PC-9 (cell line): ENCODE data around the gene CACNA1G.

ENCODE experiments used
- EZH2 ChIP-seq: fragments of 200-600 bp; sonication (generic); IDR thresholded peaks from 2 replicates; pipeline ENCODE4 v1.8.0; 2017; ENCODE audit warnings: antibody characterized with exemption, low read depth
- TF ChIP-seq, protein P1 (sequence below): fragments of 200-600 bp; sonication (generic); conservative IDR thresholded peaks from 2 replicates; pipeline ENCODE4 v1.6.1; 2017; ENCODE audit warnings: mixed run types, antibody characterized with exemption, mild to moderate bottlenecking, moderate library complexity

DNA sequence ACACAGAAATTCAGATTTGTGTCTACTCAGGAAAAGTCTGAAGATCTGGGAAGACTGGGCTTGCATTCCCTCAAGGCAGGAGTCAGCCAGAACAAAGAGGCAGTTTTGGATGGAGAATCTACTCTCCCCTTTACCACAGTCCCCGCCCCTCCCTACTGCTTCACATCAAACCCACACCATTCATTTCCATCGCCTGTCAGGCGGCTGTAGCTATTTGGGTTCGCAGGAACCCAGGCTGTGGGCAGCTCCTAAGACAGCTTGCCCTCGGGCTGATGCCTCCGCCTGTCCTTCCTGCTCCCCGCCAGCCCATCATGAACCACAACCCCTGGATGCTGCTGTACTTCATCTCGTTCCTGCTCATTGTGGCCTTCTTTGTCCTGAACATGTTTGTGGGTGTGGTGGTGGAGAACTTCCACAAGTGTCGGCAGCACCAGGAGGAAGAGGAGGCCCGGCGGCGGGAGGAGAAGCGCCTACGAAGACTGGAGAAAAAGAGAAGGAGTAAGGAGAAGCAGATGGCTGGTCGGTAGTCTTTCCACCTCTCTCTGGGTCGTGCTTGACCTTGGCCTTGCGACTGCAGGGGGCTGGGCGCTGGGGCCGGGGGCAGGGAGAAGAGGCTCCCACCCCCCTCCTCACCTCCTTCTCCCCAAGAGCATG is 47.1 kb downstream of the CACNA1G start:
- no peak for TF ChIP-seq EZH2
- TF ChIP-seq, protein P1, sequence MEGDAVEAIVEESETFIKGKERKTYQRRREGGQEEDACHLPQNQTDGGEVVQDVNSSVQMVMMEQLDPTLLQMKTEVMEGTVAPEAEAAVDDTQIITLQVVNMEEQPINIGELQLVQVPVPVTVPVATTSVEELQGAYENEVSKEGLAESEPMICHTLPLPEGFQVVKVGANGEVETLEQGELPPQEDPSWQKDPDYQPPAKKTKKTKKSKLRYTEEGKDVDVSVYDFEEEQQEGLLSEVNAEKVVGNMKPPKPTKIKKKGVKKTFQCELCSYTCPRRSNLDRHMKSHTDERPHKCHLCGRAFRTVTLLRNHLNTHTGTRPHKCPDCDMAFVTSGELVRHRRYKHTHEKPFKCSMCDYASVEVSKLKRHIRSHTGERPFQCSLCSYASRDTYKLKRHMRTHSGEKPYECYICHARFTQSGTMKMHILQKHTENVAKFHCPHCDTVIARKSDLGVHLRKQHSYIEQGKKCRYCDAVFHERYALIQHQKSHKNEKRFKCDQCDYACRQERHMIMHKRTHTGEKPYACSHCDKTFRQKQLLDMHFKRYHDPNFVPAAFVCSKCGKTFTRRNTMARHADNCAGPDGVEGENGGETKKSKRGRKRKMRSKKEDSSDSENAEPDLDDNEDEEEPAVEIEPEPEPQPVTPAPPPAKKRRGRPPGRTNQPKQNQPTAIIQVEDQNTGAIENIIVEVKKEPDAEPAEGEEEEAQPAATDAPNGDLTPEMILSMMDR: no peak
